Esophagus squamous epithelium (tissue), 4 donors: ENCODE results near the gene SLC26A2.

Experiments
- POLR2A ChIP-seq, 4 donors: fragments of 450-650 bp; IDR thresholded peaks; one replicate each; pipeline ENCODE4 v1.6.1; 2017; ENCODE audit warnings: antibody characterized with exemption in 4 of 4, mild to moderate bottlenecking in 4 of 4, moderate library complexity in 3 of 4
- TF ChIP-seq, protein P1 (sequence below), 6 experiments: fragments of 450-650 bp in 4 of 6; fragments of 200-600 bp in 2 of 6; sonication (generic) in 2 of 6; IDR thresholded peaks; one replicate each; pipeline ENCODE4 v1.5.1; 2016 to 2019; ENCODE audit warnings: antibody characterized with exemption in 6 of 6, mild to moderate bottlenecking in 4 of 6, moderate library complexity in 4 of 6

DNA sequence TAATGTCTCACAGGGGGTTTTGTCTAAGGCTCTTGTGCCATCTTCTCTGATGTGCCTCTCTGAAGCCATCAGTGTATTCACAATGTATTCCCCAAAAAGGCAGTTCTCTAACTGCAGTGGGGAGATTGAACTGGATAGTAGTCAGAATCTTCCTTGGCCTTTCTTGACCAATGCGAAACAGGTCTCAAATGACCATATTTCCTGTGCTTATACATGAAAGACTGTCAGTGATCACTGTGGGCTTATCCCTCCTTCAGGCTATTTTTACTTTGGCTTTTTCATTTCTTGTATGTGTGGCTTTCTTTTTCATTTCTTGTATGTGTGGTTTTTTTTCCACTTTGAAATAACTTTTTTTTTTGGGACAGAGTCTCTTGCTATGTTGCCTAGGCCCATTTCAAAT lies 59.7 kb downstream of the SLC26A2 start:
- TF ChIP-seq, protein P1, sequence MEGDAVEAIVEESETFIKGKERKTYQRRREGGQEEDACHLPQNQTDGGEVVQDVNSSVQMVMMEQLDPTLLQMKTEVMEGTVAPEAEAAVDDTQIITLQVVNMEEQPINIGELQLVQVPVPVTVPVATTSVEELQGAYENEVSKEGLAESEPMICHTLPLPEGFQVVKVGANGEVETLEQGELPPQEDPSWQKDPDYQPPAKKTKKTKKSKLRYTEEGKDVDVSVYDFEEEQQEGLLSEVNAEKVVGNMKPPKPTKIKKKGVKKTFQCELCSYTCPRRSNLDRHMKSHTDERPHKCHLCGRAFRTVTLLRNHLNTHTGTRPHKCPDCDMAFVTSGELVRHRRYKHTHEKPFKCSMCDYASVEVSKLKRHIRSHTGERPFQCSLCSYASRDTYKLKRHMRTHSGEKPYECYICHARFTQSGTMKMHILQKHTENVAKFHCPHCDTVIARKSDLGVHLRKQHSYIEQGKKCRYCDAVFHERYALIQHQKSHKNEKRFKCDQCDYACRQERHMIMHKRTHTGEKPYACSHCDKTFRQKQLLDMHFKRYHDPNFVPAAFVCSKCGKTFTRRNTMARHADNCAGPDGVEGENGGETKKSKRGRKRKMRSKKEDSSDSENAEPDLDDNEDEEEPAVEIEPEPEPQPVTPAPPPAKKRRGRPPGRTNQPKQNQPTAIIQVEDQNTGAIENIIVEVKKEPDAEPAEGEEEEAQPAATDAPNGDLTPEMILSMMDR (IDR thresholded peaks at IDR 0.05), result no peak
- TF ChIP-seq POLR2A (IDR thresholded peaks at IDR 0.05), result no peak
